Mesendoderm (in vitro differentiated cells): ENCODE results near the gene NTN1.

Experiments used
- DNase-seq: peaks from one replicate; pipeline ENCODE4 v3.0.0; 2013
- H2AK5ac ChIP-seq: 2 replicates; pipeline ENCODE4 v1.6.1; 2013; ENCODE audit warnings: low read length, inconsistent platforms
- H2BK120ac ChIP-seq: 2 replicates; pipeline ENCODE4 v1.6.1; 2013; ENCODE audit warnings: low read depth, mild to moderate bottlenecking, low read length, moderate library complexity, mixed read lengths
- H2BK15ac ChIP-seq: replicated peaks from 2 replicates; pipeline ENCODE4 v1.6.1; 2013; ENCODE audit warnings: low read depth, mild to moderate bottlenecking, moderate library complexity
- H2BK5ac ChIP-seq: 2 replicates; pipeline ENCODE4 v1.6.1; 2013; ENCODE audit warnings: low read length, inconsistent platforms
- H3K18ac ChIP-seq: 2 replicates; pipeline ENCODE4 v1.6.1; 2013; ENCODE audit warnings: mild to moderate bottlenecking, low read length, mixed read lengths
- H3K23ac ChIP-seq: one replicate; pipeline ENCODE4 v1.6.1; 2013; ENCODE audit warnings: low read length
- H3K27ac ChIP-seq: 2 replicates; pipeline ENCODE4 v1.5.1; 2013; ENCODE audit warnings: low read depth, mild to moderate bottlenecking, inconsistent platforms, low read length, moderate library complexity
- H3K27me3 ChIP-seq: 2 replicates; pipeline ENCODE4 v1.6.1; 2013; ENCODE audit warnings: low read length, control low read depth, mild to moderate bottlenecking, inconsistent platforms; ENCODE audit not compliant: insufficient read depth, poor library complexity
- H3K36me3 ChIP-seq: 2 replicates; pipeline ENCODE4 v1.6.1; 2013; ENCODE audit warnings: low read length, inconsistent platforms; ENCODE audit not compliant: control insufficient read depth, insufficient read depth
- H3K4ac ChIP-seq: one replicate; pipeline ENCODE4 v1.6.1; 2013; ENCODE audit warnings: low read depth, mild to moderate bottlenecking, low read length, moderate library complexity
- H3K4me1 ChIP-seq: 2 replicates; pipeline ENCODE4 v1.6.1; 2013; ENCODE audit warnings: low read depth, low read length, inconsistent platforms; ENCODE audit not compliant: control insufficient read depth
- H3K4me2 ChIP-seq: 2 replicates; pipeline ENCODE4 v1.6.1; 2013; ENCODE audit warnings: low read length
- H3K4me3 ChIP-seq: 2 replicates; pipeline ENCODE4 v1.5.1; 2013; ENCODE audit warnings: mild to moderate bottlenecking, low read length
- H3K56ac ChIP-seq: one replicate; pipeline ENCODE4 v1.6.1; 2013; ENCODE audit warnings: low read length
- H3K79me1 ChIP-seq: 2 replicates; pipeline ENCODE4 v1.6.1; 2013; ENCODE audit warnings: low read length, inconsistent platforms
- H3K79me2 ChIP-seq: 2 replicates; pipeline ENCODE4 v1.6.1; 2013; ENCODE audit warnings: mild to moderate bottlenecking, low read length; ENCODE audit not compliant: control insufficient read depth, insufficient read depth
- H3K9ac ChIP-seq: 2 replicates; pipeline ENCODE4 v1.6.1; 2013; ENCODE audit warnings: low read length, inconsistent platforms
- H4K5ac ChIP-seq: one replicate; pipeline ENCODE4 v1.6.1; 2013; ENCODE audit warnings: low read length
- H4K8ac ChIP-seq: one replicate; pipeline ENCODE4 v1.6.1; 2013; ENCODE audit warnings: low read depth, mild to moderate bottlenecking, control low read depth, low read length, moderate library complexity
- WGBS: extraction: QIAGEN DNeasy Blood & Tissue Kit; methylation state at CpG from one replicate; pipeline ENCODE4 v1.1.7; 2013; ENCODE audit warnings: low lambda C conversion rate, missing lambda C conversion rate; ENCODE audit not compliant: insufficient coverage; ENCODE audit errors: extremely low coverage; 5-methylcytosine and 5-hydroxymethylcytosine counted together

The NTN1 gene

GRCh38 chr17:9024497-9024896 is 3.2 kb downstream of the NTN1 start:
- Histone ChIP-seq H2BK15ac (no peak overlapping the region), H3K18ac (no peak overlapping the region), H3K4ac (no peak overlapping the region), H2AK5ac (no peak overlapping the region), H3K27me3 (peaks cover 33% of the 10 kb centered on the region), H3K79me2 (no peaks in the 10 kb centered on the region), H4K8ac (no peak overlapping the region), H4K5ac (no peak overlapping the region), H3K4me3 (no peak overlapping the region), H3K23ac (no peak overlapping the region), H3K27ac (no peak overlapping the region), H3K9ac (peak overlapping the region; percentile 6), H2BK5ac (no peak overlapping the region), H3K4me1 (peaks cover 9% of the 10 kb centered on the region), H3K79me1 (no peaks in the 10 kb centered on the region), H3K56ac (no peak overlapping the region), H2BK120ac (no peak overlapping the region), H3K36me3 (no peaks in the 10 kb centered on the region), H3K4me2 (no peak overlapping the region)
- WGBS = no CpG with 5 or more reads among the region's 14 CpGs
- no peak for DNase-seq

GRCh38 chr17:9026741-9027140 is 5.4 kb downstream of the NTN1 start:
- H3K27me3 ChIP-seq = peaks cover 27% of the 10 kb centered on the region
- no peak overlapping the region for H3K18ac ChIP-seq
- no CpG with 5 or more reads among the region's 8 CpGs for WGBS

GRCh38 chr17:9028202-9028987 is 7.1 kb downstream of the NTN1 start:
- H3K18ac ChIP-seq = no peak overlapping the region
- no peak overlapping the region for H3K27ac ChIP-seq
- H4K5ac ChIP-seq = no peak overlapping the region
- no peak overlapping the region for H2BK120ac ChIP-seq
- H3K4me1 ChIP-seq = peaks cover 9% of the 10 kb centered on the region
- H2BK15ac ChIP-seq = no peak overlapping the region
- H2BK5ac ChIP-seq = no peak overlapping the region
- H3K4me2 ChIP-seq = no peak overlapping the region
- H4K8ac ChIP-seq = no peak overlapping the region
- peaks cover 11% of the 10 kb centered on the region for H3K27me3 ChIP-seq
- DNase-seq = no peak
- no peak overlapping the region for H3K23ac ChIP-seq
- no peak overlapping the region for H3K4me3 ChIP-seq
- no CpG with 5 or more reads among the region's 11 CpGs for WGBS
- no peaks in the 10 kb centered on the region for H3K79me1 ChIP-seq
- H3K4ac ChIP-seq = no peak overlapping the region
- no peaks in the 10 kb centered on the region for H3K79me2 ChIP-seq
- no peak overlapping the region for H2AK5ac ChIP-seq
- H3K36me3 ChIP-seq = no peaks in the 10 kb centered on the region
- H3K9ac ChIP-seq = no peak overlapping the region
- no peak overlapping the region for H3K56ac ChIP-seq

More at GRCh38 chr17:9026741-9027140, 5.4 kb downstream of the NTN1 start:
- H3K56ac ChIP-seq = no peak overlapping the region
- no peak overlapping the region for H3K27ac ChIP-seq
- no peak overlapping the region for H3K4ac ChIP-seq
- H4K5ac ChIP-seq = no peak overlapping the region
- no peaks in the 10 kb centered on the region for H3K79me1 ChIP-seq
- no peak overlapping the region for H2BK5ac ChIP-seq
- H4K8ac ChIP-seq = no peak overlapping the region
- DNase-seq = no peak
- H3K23ac ChIP-seq = no peak overlapping the region
- no peak overlapping the region for H2BK15ac ChIP-seq
- H3K9ac ChIP-seq = no peak overlapping the region
- H3K4me1 ChIP-seq = peaks cover 9% of the 10 kb centered on the region
- no peak overlapping the region for H2AK5ac ChIP-seq
- no peaks in the 10 kb centered on the region for H3K36me3 ChIP-seq
- no peak overlapping the region for H3K4me2 ChIP-seq
- no peak overlapping the region for H2BK120ac ChIP-seq
- H3K4me3 ChIP-seq = no peak overlapping the region
- no peaks in the 10 kb centered on the region for H3K79me2 ChIP-seq

- no peak overlapping the region for H4K5ac ChIP-seq
- H3K4me1 ChIP-seq = peaks cover 9% of the 10 kb centered on the region
- no peak for DNase-seq
- H2AK5ac ChIP-seq = no peak overlapping the region
- H3K23ac ChIP-seq = no peak overlapping the region
- H2BK15ac ChIP-seq = no peak overlapping the region
- H2BK5ac ChIP-seq = no peak overlapping the region
- no peak overlapping the region for H3K4ac ChIP-seq
- H3K4me3 ChIP-seq = no peak overlapping the region
- H3K27me3 ChIP-seq = peaks cover 6% of the 10 kb centered on the region
- no peak overlapping the region for H3K9ac ChIP-seq
- H3K18ac ChIP-seq = no peak overlapping the region
- no peak overlapping the region for H3K27ac ChIP-seq
- H3K4me2 ChIP-seq = no peak overlapping the region
- H3K36me3 ChIP-seq = no peaks in the 10 kb centered on the region
- H3K56ac ChIP-seq = no peak overlapping the region
- H3K79me2 ChIP-seq = no peaks in the 10 kb centered on the region
- no peak overlapping the region for H4K8ac ChIP-seq
- WGBS = no CpG with 5 or more reads among the region's 13 CpGs
- H2BK120ac ChIP-seq = no peak overlapping the region
- H3K79me1 ChIP-seq = no peaks in the 10 kb centered on the region
Observed at GRCh38 chr17:9028988-9029570, 7.8 kb downstream of the NTN1 start.

- H3K79me1 ChIP-seq = no peaks in the 10 kb centered on the region
- H3K9ac ChIP-seq = no peak overlapping the region
- no peak overlapping the region for H2AK5ac ChIP-seq
- no peak overlapping the region for H3K23ac ChIP-seq
- H3K18ac ChIP-seq = no peak overlapping the region
- no peak overlapping the region for H2BK120ac ChIP-seq
- H3K79me2 ChIP-seq = no peaks in the 10 kb centered on the region
- H3K27me3 ChIP-seq = no peaks in the 10 kb centered on the region
- no peak overlapping the region for H4K8ac ChIP-seq
- no peaks in the 10 kb centered on the region for H3K36me3 ChIP-seq
- WGBS = no CpG with 5 or more reads among the region's 9 CpGs
- DNase-seq = no peak
- H3K27ac ChIP-seq = no peak overlapping the region
- H3K4me3 ChIP-seq = no peak overlapping the region
- H3K56ac ChIP-seq = no peak overlapping the region
- H3K4ac ChIP-seq = no peak overlapping the region
- H4K5ac ChIP-seq = no peak overlapping the region
- H2BK5ac ChIP-seq = no peak overlapping the region
- H2BK15ac ChIP-seq = no peak overlapping the region
- no peak overlapping the region for H3K4me2 ChIP-seq
- peaks cover 3% of the 10 kb centered on the region for H3K4me1 ChIP-seq
Observed at GRCh38 chr17:9032151-9032550, 10.8 kb downstream of the NTN1 start.
